GM12878 (cell line): ENCODE results near the gene PLGLB2.
"Not testable (repeated sequence)": the region's sequence is repeated elsewhere in the genome, so short reads cannot be mapped to it uniquely, and the experiment has no call there.

Experiments
- CTCF ChIP-seq, 3 experiments: IDR thresholded peaks in 2 of 3; conservative IDR thresholded peaks in 1 of 3; 2 replicates each; pipeline ENCODE4 v1.5.1; 2011; ENCODE audit warnings: low read depth in 3 of 3, low read length in 3 of 3, mild to moderate bottlenecking in 3 of 3, control low read depth in 2 of 3, moderate library complexity in 2 of 3, inconsistent platforms in 1 of 3, mixed read lengths in 1 of 3; ENCODE audit not compliant: control insufficient read depth in 2 of 3, insufficient read depth in 1 of 3; ENCODE audit errors: extremely low read depth in 1 of 3
- FOXM1 ChIP-seq: IDR thresholded peaks from 2 replicates; pipeline ENCODE4 v1.6.1; 2012; ENCODE audit warnings: low read depth, mild to moderate bottlenecking, inconsistent platforms, low read length, moderate library complexity
- JUND ChIP-seq: IDR thresholded peaks from 2 replicates; pipeline ENCODE4 v1.6.1; 2012; ENCODE audit warnings: low read depth, mild to moderate bottlenecking, low read length, improper control_type of control experiment, moderate library complexity
- MYC ChIP-seq: IDR thresholded peaks from 2 replicates; pipeline ENCODE4 v1.6.1; 2011; ENCODE audit warnings: mild to moderate bottlenecking, low read length, moderate library complexity, inconsistent platforms; ENCODE audit not compliant: insufficient read depth, insufficient replicate concordance, insufficient read length, severe bottlenecking
- POLR2A ChIP-seq: IDR thresholded peaks from 2 replicates; pipeline ENCODE4 v1.6.1; 2011; ENCODE audit warnings: low read depth, mild to moderate bottlenecking, low read length
- SIX5 ChIP-seq: IDR thresholded peaks from 2 replicates; pipeline ENCODE4 v1.6.1; 2011; ENCODE audit warnings: mild to moderate bottlenecking, low read depth, low read length, moderate library complexity; ENCODE audit not compliant: severe bottlenecking
- STAT3 ChIP-seq: IDR thresholded peaks from 2 replicates; pipeline ENCODE4 v1.6.1; 2011; ENCODE audit warnings: low read depth, low read length, improper control_type of control experiment
- USF2 ChIP-seq: IDR thresholded peaks from 2 replicates; pipeline ENCODE4 v1.6.1; 2011; ENCODE audit warnings: low read depth, low read length, improper control_type of control experiment, borderline replicate concordance

- TF ChIP-seq CTCF (IDR thresholded peaks at IDR 0.05 in 2 of 3, conservative IDR thresholded peaks at IDR 0.05 in 1 of 3; ENCODE audit: control insufficient read depth in 2 of 3, extremely low read depth in 1 of 3, insufficient read depth in 1 of 3, low read depth in 3 of 3, low read length in 3 of 3); MYC; JUND; FOXM1; POLR2A; STAT3; SIX5; USF2: not testable (repeated sequence)
Measured at GRCh38 chr2:87743638-87744037, 4.2 kb upstream of the PLGLB2 start.
